ENCODE results near the gene CST11.
A peak's percentile ranks its signal among the peaks of the same experiment; 100 is the strongest.

Gene CST11

GRCh38 chr20:23452776-23453175, at the start of gene CST11:
TSS of gene CST11 (minus strand) at chr20:23452876. CDS start at chr20:23452811, 65 bp downstream.
- no peak for DNase-seq (ENCODE audit: low read depth)
- TF ChIP-seq, protein P1, sequence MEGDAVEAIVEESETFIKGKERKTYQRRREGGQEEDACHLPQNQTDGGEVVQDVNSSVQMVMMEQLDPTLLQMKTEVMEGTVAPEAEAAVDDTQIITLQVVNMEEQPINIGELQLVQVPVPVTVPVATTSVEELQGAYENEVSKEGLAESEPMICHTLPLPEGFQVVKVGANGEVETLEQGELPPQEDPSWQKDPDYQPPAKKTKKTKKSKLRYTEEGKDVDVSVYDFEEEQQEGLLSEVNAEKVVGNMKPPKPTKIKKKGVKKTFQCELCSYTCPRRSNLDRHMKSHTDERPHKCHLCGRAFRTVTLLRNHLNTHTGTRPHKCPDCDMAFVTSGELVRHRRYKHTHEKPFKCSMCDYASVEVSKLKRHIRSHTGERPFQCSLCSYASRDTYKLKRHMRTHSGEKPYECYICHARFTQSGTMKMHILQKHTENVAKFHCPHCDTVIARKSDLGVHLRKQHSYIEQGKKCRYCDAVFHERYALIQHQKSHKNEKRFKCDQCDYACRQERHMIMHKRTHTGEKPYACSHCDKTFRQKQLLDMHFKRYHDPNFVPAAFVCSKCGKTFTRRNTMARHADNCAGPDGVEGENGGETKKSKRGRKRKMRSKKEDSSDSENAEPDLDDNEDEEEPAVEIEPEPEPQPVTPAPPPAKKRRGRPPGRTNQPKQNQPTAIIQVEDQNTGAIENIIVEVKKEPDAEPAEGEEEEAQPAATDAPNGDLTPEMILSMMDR (IDR thresholded peaks at IDR 0.05; ENCODE audit: insufficient read depth, low read depth, low read length, missing control alignments) = no peak
- H3K4me3 ChIP-seq (ENCODE audit: low read depth, low read length) = no peak within 1 kb of the TSS

DNA sequence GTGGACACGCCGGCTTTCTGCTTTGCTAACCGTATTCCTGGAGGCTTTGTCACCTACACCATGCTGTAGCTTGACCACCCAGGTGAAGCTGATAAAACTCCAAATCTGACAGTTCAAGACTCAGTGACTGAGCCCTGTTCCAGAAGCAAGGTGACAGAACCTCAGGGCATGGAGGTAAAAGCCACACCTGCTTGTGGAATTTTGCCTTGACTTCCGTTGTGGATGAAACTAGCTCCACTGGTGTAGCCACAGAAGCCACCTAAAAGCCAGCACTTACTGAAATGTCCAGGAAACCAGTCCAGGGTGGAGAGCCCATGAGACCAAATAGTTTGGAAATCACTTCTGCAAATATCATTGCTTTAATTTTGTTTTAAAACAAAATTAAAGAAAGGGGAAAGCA, 49.2 kb upstream of the CST11 start:
- no peak overlapping the region for H3K4me3 ChIP-seq (ENCODE audit: low read depth, low read length)
- no peak for DNase-seq (ENCODE audit: low read depth)
- TF ChIP-seq, protein P1 (IDR thresholded peaks at IDR 0.05; ENCODE audit: insufficient read depth, low read depth, low read length, missing control alignments) = no peak

GRCh38 chr20:23497536-23497935, 44.9 kb upstream of the CST11 start:
- DNase-seq (ENCODE audit: low read depth) = peak; percentile 43
- no peak overlapping the region for H3K4me3 ChIP-seq (ENCODE audit: low read depth, low read length)
- TF ChIP-seq, protein P1 (IDR thresholded peaks at IDR 0.05; ENCODE audit: insufficient read depth, low read depth, low read length, missing control alignments) = no peak

DNA sequence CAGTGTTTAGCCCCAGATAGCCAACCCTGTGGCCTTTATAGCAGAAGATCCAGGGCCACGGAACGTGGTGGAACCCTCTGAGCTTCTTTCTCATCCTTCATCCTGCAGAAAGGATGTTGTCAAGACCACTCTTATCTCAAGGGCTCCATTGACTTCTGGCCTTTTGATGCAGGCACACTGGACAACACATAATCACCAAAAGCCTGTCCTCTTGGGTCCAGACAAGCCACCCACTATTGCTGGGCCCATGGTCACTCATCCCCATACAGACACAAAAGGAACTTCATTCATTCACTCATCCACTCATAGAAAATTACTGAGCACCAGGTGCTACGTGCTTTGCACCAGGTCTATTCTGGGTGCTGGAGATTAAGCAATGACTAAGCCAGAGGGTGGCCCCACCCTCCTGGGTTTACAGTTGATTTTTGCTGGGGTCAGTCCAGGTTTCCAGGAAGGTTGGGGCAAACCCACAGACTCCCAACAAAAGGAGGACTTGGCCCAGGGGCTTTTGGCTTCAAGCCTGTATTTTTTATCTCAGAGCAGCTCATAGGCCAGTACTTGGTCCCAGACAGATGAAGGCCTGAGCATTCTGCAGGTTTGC, 40.6 kb upstream of the CST11 start:
- H3K4me3 ChIP-seq (ENCODE audit: low read depth, low read length) = no peak overlapping the region
- no peak for DNase-seq (ENCODE audit: low read depth)
- TF ChIP-seq, protein P1 (IDR thresholded peaks at IDR 0.05; ENCODE audit: insufficient read depth, low read depth, low read length, missing control alignments) = no peak

- TF ChIP-seq, protein P1 (IDR thresholded peaks at IDR 0.05; ENCODE audit: insufficient read depth, low read depth, low read length, missing control alignments) = no peak
- no peak overlapping the region for H3K4me3 ChIP-seq (ENCODE audit: low read depth, low read length)
- no peak for DNase-seq (ENCODE audit: low read depth)
Measured at GRCh38 chr20:23492292-23492691, 39.6 kb upstream of the CST11 start.

GRCh38 chr20:23490817-23491216, 38.1 kb upstream of the CST11 start, which contains the start of gene CST8:
TSS of gene CST8 (plus strand) at chr20:23491117. CDS start at chr20:23491668, 551 bp downstream.
- H3K4me3 ChIP-seq (ENCODE audit: low read depth, low read length) = no peak within 1 kb of the TSS
- no peak for DNase-seq (ENCODE audit: low read depth)
- TF ChIP-seq, protein P1 (IDR thresholded peaks at IDR 0.05; ENCODE audit: insufficient read depth, low read depth, low read length, missing control alignments) = no peak

- TF ChIP-seq, protein P1 (IDR thresholded peaks at IDR 0.05; ENCODE audit: insufficient read depth, low read depth, low read length, missing control alignments) = no peak
- no peak for DNase-seq (ENCODE audit: low read depth)
- H3K4me3 ChIP-seq (ENCODE audit: low read depth, low read length) = no peak overlapping the region
Measured at GRCh38 chr20:23488996-23489395, 36.3 kb upstream of the CST11 start.

Data from GM12865 (cell line).